HCT116 (cell line): Measurements from ENCODE around the gene KRAS. TPM values are rescaled to one million over a fixed set of nuclear protein-coding genes. Genes with fewer than 3 reads are reported as not detected.

Experiments used
- ATAC-seq: fragments of 200-7000 bp; cut with Tn5 transposase; 2 replicates; pipeline ENCODE4 v1.9.1; 2020; ENCODE audit warnings: mild to moderate bottlenecking, moderate library complexity
- BruUV-seq: library from RNA; stranded (reverse); fragments of 400-500 nt; replicated peaks from 2 replicates; lab custom pipeline; 2021; lab: Mats Ljungman, UMichigan
- CTCF ChIA-PET: fragments of 300-600 bp; sonication (Branson Sonifier 250); formaldehyde crosslinking; loops from one replicate; lab custom pipeline; 2021; ENCODE audit warnings: antibody characterized with exemption; lab: Charles Lee
- POLR2A ChIA-PET: fragments of 300-600, 350-600 bp; sonication (Branson Sonifier 250); formaldehyde crosslinking; loops from one replicate; lab custom pipeline; 2021; ENCODE audit warnings: antibody characterized with exemption; lab: Charles Lee
- RAD21 ChIA-PET, 2 experiments: fragments of 300-600 bp; sonication (Branson Sonifier 250); formaldehyde crosslinking; loops; one replicate each; lab custom pipeline; 2023; ENCODE audit warnings: low total read pairs in 2 of 2; ENCODE audit not compliant: uncharacterized antibody in 2 of 2, unreplicated experiment in 2 of 2, low non-redundant PET in 1 of 2; lab: Charles Lee
- DNase-seq: peaks from one replicate; pipeline ENCODE4 v3.0.0-alpha.2; 2010; ENCODE audit warnings: low read depth, low spot score
- H2AFZ ChIP-seq: fragments of 200-600 bp; shearing (Covaris generic), sonication (generic); 2 replicates; pipeline ENCODE4 v1.6.1; 2017; ENCODE audit warnings: low read depth, mixed run types, mixed read lengths, antibody characterized with exemption, low read length; ENCODE audit not compliant: poor library complexity, severe bottlenecking
- H3K27ac ChIP-seq: 2 replicates; pipeline ENCODE4 v1.5.1; 2012; ENCODE audit warnings: low read depth, low read length
- H3K27me3 ChIP-seq: fragments of 200-600 bp; sonication (generic); 2 replicates; pipeline ENCODE4 v1.6.1; 2016; ENCODE audit warnings: mixed run types, low read length, mixed read lengths; ENCODE audit not compliant: insufficient read depth
- H3K36me3 ChIP-seq, 2 experiments: fragments of 200-500 bp in 1 of 2; fragments of 200-600 bp in 1 of 2; sonication (Bioruptor generic) in 1 of 2; sonication (generic) in 1 of 2; 2 replicates each; pipeline versions ENCODE4 v1.5.1 to v1.6.1; 2014 to 2016; ENCODE audit warnings: low read length in 2 of 2, inconsistent platforms in 1 of 2, mixed read lengths in 1 of 2, mixed run types in 1 of 2; ENCODE audit not compliant: insufficient read depth in 2 of 2, control insufficient read depth in 1 of 2
- H3K4me1 ChIP-seq, 2 experiments: fragments of 200-600 bp in 1 of 2; sonication (generic) in 1 of 2; 2 replicates each; pipeline versions ENCODE4 v1.5.1 to v1.6.1; 2012 to 2017; ENCODE audit warnings: low read length in 2 of 2, inconsistent platforms in 1 of 2, mild to moderate bottlenecking in 1 of 2, mixed read lengths in 1 of 2, mixed run types in 1 of 2, moderate library complexity in 1 of 2; ENCODE audit not compliant: insufficient read depth in 2 of 2, control insufficient read depth in 1 of 2
- H3K4me2 ChIP-seq: fragments of 200-600 bp; sonication (generic); 2 replicates; pipeline ENCODE4 v1.6.1; 2017; ENCODE audit warnings: mixed run types, low read length, mixed read lengths
- H3K4me3 ChIP-seq, 2 experiments: fragments of 200-600 bp in 1 of 2; sonication (generic) in 1 of 2; replicated peaks in 1 of 2; 2 replicates each; pipeline ENCODE4 v1.5.1; 2011 to 2016; ENCODE audit warnings: low read length in 2 of 2, control low read depth in 1 of 2, low read depth in 1 of 2, mild to moderate bottlenecking in 1 of 2, mixed read lengths in 1 of 2, mixed run types in 1 of 2
- H3K79me2 ChIP-seq: fragments of 200-600 bp; sonication (generic); 2 replicates; pipeline ENCODE4 v1.6.1; 2017; ENCODE audit warnings: mild to moderate bottlenecking, mixed run types, low read length, moderate library complexity, mixed read lengths; ENCODE audit not compliant: insufficient read depth
- H3K9ac ChIP-seq: fragments of 200-600 bp; sonication (generic); 2 replicates; pipeline ENCODE4 v1.6.1; 2016; ENCODE audit warnings: low read length, mixed read lengths
- H3K9me2 ChIP-seq: fragments of 200-600 bp; sonication (generic), shearing (Covaris generic); 2 replicates; pipeline ENCODE4 v1.6.1; 2017; ENCODE audit warnings: mixed run types, mild to moderate bottlenecking, moderate library complexity; ENCODE audit not compliant: insufficient read depth
- H3K9me3 ChIP-seq, 2 experiments: fragments of 200-500 bp in 1 of 2; fragments of 200-600 bp in 1 of 2; sonication (Bioruptor generic) in 1 of 2; sonication (generic) in 1 of 2; 2 replicates each; pipeline ENCODE4 v1.6.1; 2014 to 2017; ENCODE audit warnings: low read length in 2 of 2, mixed read lengths in 2 of 2, inconsistent platforms in 1 of 2, low read depth in 1 of 2, mild to moderate bottlenecking in 1 of 2, mixed run types in 1 of 2, moderate library complexity in 1 of 2; ENCODE audit not compliant: control insufficient read depth in 1 of 2, insufficient read depth in 1 of 2
- H4K20me1 ChIP-seq: fragments of 200-600 bp; sonication (generic), shearing (Covaris generic); 2 replicates; pipeline ENCODE4 v1.6.1; 2017; ENCODE audit warnings: mixed run types, mild to moderate bottlenecking, moderate library complexity; ENCODE audit not compliant: insufficient read depth
- ATF3 ChIP-seq: IDR thresholded peaks from 2 replicates; pipeline ENCODE4 v1.6.1; 2012
- CBX3 ChIP-seq: IDR thresholded peaks from 2 replicates; pipeline ENCODE4 v1.6.1; 2012; ENCODE audit warnings: low read depth
- CEBPB ChIP-seq: IDR thresholded peaks from 2 replicates; pipeline ENCODE4 v1.6.1; 2012; ENCODE audit warnings: low read depth
- EGR1 ChIP-seq: IDR thresholded peaks from 2 replicates; pipeline ENCODE4 v1.6.1; 2012; ENCODE audit warnings: low read depth
- ELF1 ChIP-seq: IDR thresholded peaks from 2 replicates; pipeline ENCODE4 v1.6.1; 2012; ENCODE audit warnings: low read depth, borderline replicate concordance
- EZH2 ChIP-seq: fragments of 200-600 bp; sonication (generic); IDR thresholded peaks from 2 replicates; pipeline ENCODE4 v1.6.1; 2017; ENCODE audit warnings: antibody characterized with exemption, mixed run types
- EZH2phosphoT487 ChIP-seq: fragments of 200-600 bp; IDR thresholded peaks from 2 replicates; pipeline ENCODE4 v1.6.1; 2018; ENCODE audit warnings: antibody characterized with exemption, borderline replicate concordance
- FOSL1 ChIP-seq: IDR thresholded peaks from 2 replicates; pipeline ENCODE4 v1.6.1; 2012; ENCODE audit warnings: low read depth
- POLR2A ChIP-seq: IDR thresholded peaks from 2 replicates; pipeline ENCODE4 v1.7.0; 2011; ENCODE audit warnings: borderline replicate concordance; ENCODE audit not compliant: insufficient read depth, insufficient read length; ENCODE audit errors: extremely low read depth
- POLR2AphosphoS5 ChIP-seq: IDR thresholded peaks from 2 replicates; pipeline ENCODE4 v1.6.1; 2011; ENCODE audit warnings: mild to moderate bottlenecking, low read depth, low read length, moderate library complexity
- RAD21 ChIP-seq: IDR thresholded peaks from 2 replicates; pipeline ENCODE4 v1.6.1; 2012; ENCODE audit warnings: low read depth, mild to moderate bottlenecking
- SIN3A ChIP-seq: IDR thresholded peaks from 2 replicates; pipeline ENCODE4 v1.6.1; 2012; ENCODE audit warnings: low read depth
- TCF7L2 ChIP-seq: IDR thresholded peaks from 2 replicates; pipeline ENCODE4 v1.7.0; 2011; ENCODE audit warnings: borderline replicate concordance, inconsistent platforms; ENCODE audit not compliant: insufficient read depth, insufficient read length; ENCODE audit errors: extremely low read depth
- YY1 ChIP-seq: IDR thresholded peaks from 2 replicates; pipeline ENCODE4 v1.6.1; 2011; ENCODE audit warnings: low read length, low read depth, moderate library complexity, mild to moderate bottlenecking; ENCODE audit not compliant: insufficient replicate concordance; ENCODE audit errors: extremely low read depth
- ZFX ChIP-seq: fragments of 450-650 bp; IDR thresholded peaks from 2 replicates; pipeline ENCODE4 v1.6.1; 2017
- ZNF274 ChIP-seq: fragments of 200-500 bp; sonication (Bioruptor generic); IDR thresholded peaks from 2 replicates; pipeline ENCODE4 v1.6.1; 2014; ENCODE audit warnings: mild to moderate bottlenecking, low read depth, low read length, inconsistent platforms
- intact Hi-C: fragments of 100-400 bp; cut with micrococcal nuclease; formaldehyde crosslinking; loops from 2 replicates; pipeline ENCODE4 v1.10.0; 2022
- total RNA-seq: library from RNA; stranded (reverse); gene quantifications from one replicate; pipeline ENCODE4 v1.2.1, GENCODE V29; 2021; ENCODE audit not compliant: unreplicated experiment
- TF ChIP-seq, protein P1 (sequence below): IDR thresholded peaks from 2 replicates; pipeline ENCODE4 v1.6.1; 2012
- TF ChIP-seq, protein P2 (sequence below), 3 experiments: fragments of 200-600 bp in 1 of 3; sonication (generic) in 1 of 3; IDR thresholded peaks in 2 of 3; conservative IDR thresholded peaks in 1 of 3; 2 replicates each; pipeline ENCODE4 v1.5.1; 2012 to 2017; ENCODE audit warnings: low read depth in 2 of 3, low read length in 2 of 3, antibody characterized with exemption in 1 of 3, borderline replicate concordance in 1 of 3, control low read depth in 1 of 3, mild to moderate bottlenecking in 1 of 3, mixed read lengths in 1 of 3, mixed run types in 1 of 3, moderate library complexity in 1 of 3; ENCODE audit not compliant: insufficient read depth in 1 of 3
- TF ChIP-seq, protein P3 (sequence below): IDR thresholded peaks from 2 replicates; pipeline ENCODE4 v1.6.1; 2012; ENCODE audit warnings: low read depth

Gene KRAS
- total RNA-seq, 1 experiment from 2014 or later: 37.5 TPM

DNA sequence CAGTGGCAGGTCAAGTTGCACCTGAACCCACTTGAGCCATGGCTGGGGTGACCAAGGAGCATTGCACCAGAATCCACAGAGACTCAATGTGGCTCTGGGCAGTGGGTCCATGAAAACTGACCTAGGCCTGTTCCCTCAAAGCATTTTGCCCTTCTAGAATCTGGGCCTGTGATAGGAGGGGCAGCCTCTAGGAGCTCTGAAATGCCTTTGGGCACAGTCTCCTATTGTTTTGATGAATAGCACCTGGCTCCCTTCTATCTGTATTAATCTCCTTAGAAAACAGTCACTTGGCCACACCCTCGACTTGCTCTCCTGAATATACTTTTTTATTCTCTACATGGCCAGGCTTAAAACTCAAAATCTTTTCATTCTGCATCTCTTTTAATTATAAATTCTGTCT is 14.1 kb upstream of the KRAS start:
- ChIA-PET CTCF (no interaction called here), RAD21 (no interaction called here), POLR2A (no interaction called here)
- Histone ChIP-seq H3K9me3 (no peaks in the 10 kb centered on the region), H3K79me2 (no peaks in the 10 kb centered on the region), H4K20me1 (no peaks in the 10 kb centered on the region), H3K4me3 (no peak overlapping the region), H3K27me3 (no peaks in the 10 kb centered on the region), H3K27ac (no peak overlapping the region), H3K9me2 (no peaks in the 10 kb centered on the region), H3K36me3 (no peaks in the 10 kb centered on the region), H3K4me2 (no peak overlapping the region), H3K4me1 (no peaks in the 10 kb centered on the region), H2AFZ (no peak overlapping the region), H3K9ac (no peak overlapping the region)
- DNase-seq (no peak), ATAC-seq (no peak)
- no TSS peak for BruUV-seq
- no peak for TF ChIP-seq FOSL1
- TF ChIP-seq ELF1: no peak
- no peak for TF ChIP-seq POLR2AphosphoS5
- TF ChIP-seq EZH2phosphoT487: no peak
- TF ChIP-seq, protein P1, sequence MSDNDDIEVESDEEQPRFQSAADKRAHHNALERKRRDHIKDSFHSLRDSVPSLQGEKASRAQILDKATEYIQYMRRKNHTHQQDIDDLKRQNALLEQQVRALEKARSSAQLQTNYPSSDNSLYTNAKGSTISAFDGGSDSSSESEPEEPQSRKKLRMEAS: no peak
- TF ChIP-seq ATF3: no peak
- no peak for TF ChIP-seq SIN3A
- no peak for TF ChIP-seq CBX3
- TF ChIP-seq, protein P2, sequence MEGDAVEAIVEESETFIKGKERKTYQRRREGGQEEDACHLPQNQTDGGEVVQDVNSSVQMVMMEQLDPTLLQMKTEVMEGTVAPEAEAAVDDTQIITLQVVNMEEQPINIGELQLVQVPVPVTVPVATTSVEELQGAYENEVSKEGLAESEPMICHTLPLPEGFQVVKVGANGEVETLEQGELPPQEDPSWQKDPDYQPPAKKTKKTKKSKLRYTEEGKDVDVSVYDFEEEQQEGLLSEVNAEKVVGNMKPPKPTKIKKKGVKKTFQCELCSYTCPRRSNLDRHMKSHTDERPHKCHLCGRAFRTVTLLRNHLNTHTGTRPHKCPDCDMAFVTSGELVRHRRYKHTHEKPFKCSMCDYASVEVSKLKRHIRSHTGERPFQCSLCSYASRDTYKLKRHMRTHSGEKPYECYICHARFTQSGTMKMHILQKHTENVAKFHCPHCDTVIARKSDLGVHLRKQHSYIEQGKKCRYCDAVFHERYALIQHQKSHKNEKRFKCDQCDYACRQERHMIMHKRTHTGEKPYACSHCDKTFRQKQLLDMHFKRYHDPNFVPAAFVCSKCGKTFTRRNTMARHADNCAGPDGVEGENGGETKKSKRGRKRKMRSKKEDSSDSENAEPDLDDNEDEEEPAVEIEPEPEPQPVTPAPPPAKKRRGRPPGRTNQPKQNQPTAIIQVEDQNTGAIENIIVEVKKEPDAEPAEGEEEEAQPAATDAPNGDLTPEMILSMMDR (IDR thresholded peaks at IDR 0.05 in 2 of 3, conservative IDR thresholded peaks at IDR 0.05 in 1 of 3; ENCODE audit: borderline replicate concordance in 1 of 3, insufficient read depth in 1 of 3, low read depth in 2 of 3, low read length in 2 of 3): no peak
- no peak for TF ChIP-seq EGR1
- TF ChIP-seq TCF7L2: no peak
- TF ChIP-seq EZH2: no peak
- TF ChIP-seq CEBPB: no peak
- no peak for TF ChIP-seq ZNF274
- no peak for TF ChIP-seq POLR2A
- TF ChIP-seq YY1: no peak
- TF ChIP-seq ZFX: no peak
- TF ChIP-seq RAD21: no peak
- TF ChIP-seq, protein P3, sequence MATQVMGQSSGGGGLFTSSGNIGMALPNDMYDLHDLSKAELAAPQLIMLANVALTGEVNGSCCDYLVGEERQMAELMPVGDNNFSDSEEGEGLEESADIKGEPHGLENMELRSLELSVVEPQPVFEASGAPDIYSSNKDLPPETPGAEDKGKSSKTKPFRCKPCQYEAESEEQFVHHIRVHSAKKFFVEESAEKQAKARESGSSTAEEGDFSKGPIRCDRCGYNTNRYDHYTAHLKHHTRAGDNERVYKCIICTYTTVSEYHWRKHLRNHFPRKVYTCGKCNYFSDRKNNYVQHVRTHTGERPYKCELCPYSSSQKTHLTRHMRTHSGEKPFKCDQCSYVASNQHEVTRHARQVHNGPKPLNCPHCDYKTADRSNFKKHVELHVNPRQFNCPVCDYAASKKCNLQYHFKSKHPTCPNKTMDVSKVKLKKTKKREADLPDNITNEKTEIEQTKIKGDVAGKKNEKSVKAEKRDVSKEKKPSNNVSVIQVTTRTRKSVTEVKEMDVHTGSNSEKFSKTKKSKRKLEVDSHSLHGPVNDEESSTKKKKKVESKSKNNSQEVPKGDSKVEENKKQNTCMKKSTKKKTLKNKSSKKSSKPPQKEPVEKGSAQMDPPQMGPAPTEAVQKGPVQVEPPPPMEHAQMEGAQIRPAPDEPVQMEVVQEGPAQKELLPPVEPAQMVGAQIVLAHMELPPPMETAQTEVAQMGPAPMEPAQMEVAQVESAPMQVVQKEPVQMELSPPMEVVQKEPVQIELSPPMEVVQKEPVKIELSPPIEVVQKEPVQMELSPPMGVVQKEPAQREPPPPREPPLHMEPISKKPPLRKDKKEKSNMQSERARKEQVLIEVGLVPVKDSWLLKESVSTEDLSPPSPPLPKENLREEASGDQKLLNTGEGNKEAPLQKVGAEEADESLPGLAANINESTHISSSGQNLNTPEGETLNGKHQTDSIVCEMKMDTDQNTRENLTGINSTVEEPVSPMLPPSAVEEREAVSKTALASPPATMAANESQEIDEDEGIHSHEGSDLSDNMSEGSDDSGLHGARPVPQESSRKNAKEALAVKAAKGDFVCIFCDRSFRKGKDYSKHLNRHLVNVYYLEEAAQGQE: no peak
- intact Hi-C loops: loop anchor here (2.0 kb wide), 1 partner anchor 20 kb away; no protein-coding TSS in a partner anchor
